Measurements from ENCODE around the gene STON2.

The STON2 gene

DNA sequence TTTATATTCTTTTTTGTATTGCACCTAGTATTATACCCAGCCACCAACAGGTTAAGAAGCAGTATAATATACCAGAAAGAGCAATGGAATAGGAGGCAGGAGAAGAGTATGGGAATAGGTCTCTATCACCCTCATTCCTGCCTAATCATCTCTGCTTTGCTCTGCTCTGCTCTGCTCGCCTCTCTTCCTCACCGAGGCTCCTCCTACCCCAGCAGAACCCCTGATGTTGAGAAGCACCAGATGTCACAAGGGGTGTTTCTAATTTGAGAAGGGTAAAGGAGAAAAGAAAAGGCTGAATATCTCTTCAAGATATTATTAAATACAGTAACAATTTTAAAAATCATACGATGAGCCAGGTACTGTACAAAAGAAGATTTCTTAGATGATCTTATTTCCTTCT is 89.0 kb downstream of the STON2 start:
- Histone ChIP-seq H4K8ac (ENCODE audit: low read depth, low read length) (no peak overlapping the region), H3K79me1 (ENCODE audit: low read length) (peaks cover 6% of the 10 kb centered on the region), H2BK5ac (ENCODE audit: low read length) (no peak overlapping the region), H3K4ac (ENCODE audit: low read depth, low read length) (no peak overlapping the region), H3K27me3 (ENCODE audit: insufficient read depth, low read length, poor library complexity) (no peaks in the 10 kb centered on the region), H2BK15ac (replicated peaks; ENCODE audit: low read depth) (no peak overlapping the region), H3K18ac (ENCODE audit: low read length) (no peak overlapping the region), H3K4me1 (ENCODE audit: control insufficient read depth, low read depth, low read length) (peaks cover 21% of the 10 kb centered on the region), H2BK120ac (ENCODE audit: low read depth, low read length) (no peak overlapping the region), H3K4me2 (ENCODE audit: low read length) (no peak overlapping the region), H3K36me3 (ENCODE audit: control insufficient read depth, insufficient read depth, low read length) (no peaks in the 10 kb centered on the region), H3K27ac (ENCODE audit: low read depth, low read length) (no peak overlapping the region), H3K4me3 (ENCODE audit: low read length) (no peak overlapping the region), H3K79me2 (ENCODE audit: control insufficient read depth, insufficient read depth, low read length) (peaks cover 19% of the 10 kb centered on the region), H3K23ac (ENCODE audit: low read length) (no peak overlapping the region), H3K9ac (ENCODE audit: low read length) (no peak overlapping the region), H4K5ac (ENCODE audit: low read length) (no peak overlapping the region), H3K56ac (ENCODE audit: low read length) (no peak overlapping the region), H2AK5ac (ENCODE audit: low read length) (no peak overlapping the region)
- no CpG with 5 or more reads among the region's 3 CpGs for WGBS (ENCODE audit: extremely low coverage, insufficient coverage, low lambda C conversion rate)
- no peak for DNase-seq

DNA sequence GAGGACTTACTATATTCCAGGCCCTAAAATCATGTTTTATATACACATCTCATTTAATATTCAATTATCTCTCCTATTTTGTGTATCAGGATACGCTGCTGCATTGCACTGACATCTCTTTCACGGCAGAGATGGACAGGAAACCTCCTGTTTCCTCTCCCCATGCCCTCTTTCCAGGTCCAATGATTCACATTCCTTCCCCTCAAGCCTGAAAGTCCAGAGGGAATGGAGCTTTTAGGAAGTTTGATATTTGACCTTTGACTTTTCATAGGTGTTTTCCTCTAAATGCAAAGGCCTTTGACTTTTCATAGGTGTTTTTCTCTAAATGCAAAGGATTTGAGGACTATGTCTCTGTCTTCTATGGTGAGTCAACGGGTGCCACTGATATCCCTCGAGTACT is 89.5 kb downstream of the STON2 start:
- Histone ChIP-seq H3K18ac (ENCODE audit: low read length) (no peak overlapping the region), H3K23ac (ENCODE audit: low read length) (no peak overlapping the region), H3K9ac (ENCODE audit: low read length) (no peak overlapping the region), H2BK15ac (replicated peaks; ENCODE audit: low read depth) (no peak overlapping the region), H4K5ac (ENCODE audit: low read length) (no peak overlapping the region), H2AK5ac (ENCODE audit: low read length) (no peak overlapping the region), H3K79me1 (ENCODE audit: low read length) (peaks cover 6% of the 10 kb centered on the region), H3K4me2 (ENCODE audit: low read length) (no peak overlapping the region), H3K4me1 (ENCODE audit: control insufficient read depth, low read depth, low read length) (peaks cover 18% of the 10 kb centered on the region), H3K36me3 (ENCODE audit: control insufficient read depth, insufficient read depth, low read length) (no peaks in the 10 kb centered on the region), H2BK5ac (ENCODE audit: low read length) (no peak overlapping the region), H3K4ac (ENCODE audit: low read depth, low read length) (no peak overlapping the region), H3K27me3 (ENCODE audit: insufficient read depth, low read length, poor library complexity) (no peaks in the 10 kb centered on the region), H4K8ac (ENCODE audit: low read depth, low read length) (no peak overlapping the region), H2BK120ac (ENCODE audit: low read depth, low read length) (no peak overlapping the region), H3K4me3 (ENCODE audit: low read length) (no peak overlapping the region), H3K27ac (ENCODE audit: low read depth, low read length) (no peak overlapping the region), H3K56ac (ENCODE audit: low read length) (no peak overlapping the region), H3K79me2 (ENCODE audit: control insufficient read depth, insufficient read depth, low read length) (peaks cover 19% of the 10 kb centered on the region)
- no peak for DNase-seq
- WGBS (ENCODE audit: extremely low coverage, insufficient coverage, low lambda C conversion rate): no CpG with 5 or more reads among the region's 4 CpGs

DNA sequence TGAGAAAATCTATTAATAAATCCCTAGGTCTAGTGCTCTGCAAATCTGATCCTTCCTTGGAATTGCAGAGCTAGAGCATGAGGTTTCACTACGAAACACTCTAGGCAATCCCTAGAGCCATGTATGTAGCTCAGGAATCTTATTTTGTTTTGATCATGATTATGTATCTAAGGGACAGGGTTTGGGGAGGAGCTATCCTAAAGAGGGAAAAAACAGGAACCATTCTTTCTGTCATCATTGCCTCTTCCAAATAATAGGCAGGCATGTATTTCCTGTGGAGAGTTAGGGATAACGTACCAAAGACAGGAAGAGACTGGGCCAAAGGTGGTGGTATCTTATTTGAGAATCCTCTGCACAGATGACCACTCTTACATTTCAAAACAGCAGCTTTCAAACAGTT is 90.6 kb downstream of the STON2 start:
- H3K56ac ChIP-seq (ENCODE audit: low read length): no peak overlapping the region
- no peak overlapping the region for H2BK120ac ChIP-seq (ENCODE audit: low read depth, low read length)
- peak overlapping the region; percentile 4 for H3K4ac ChIP-seq (ENCODE audit: low read depth, low read length)
- H2BK15ac ChIP-seq (replicated peaks; ENCODE audit: low read depth): no peak overlapping the region
- no peak overlapping the region for H3K4me3 ChIP-seq (ENCODE audit: low read length)
- no peak overlapping the region for H3K23ac ChIP-seq (ENCODE audit: low read length)
- H3K79me1 ChIP-seq (ENCODE audit: low read length): peaks cover 7% of the 10 kb centered on the region
- H3K4me2 ChIP-seq (ENCODE audit: low read length): no peak overlapping the region
- no CpG with 5 or more reads among the region's 2 CpGs for WGBS (ENCODE audit: extremely low coverage, insufficient coverage, low lambda C conversion rate)
- no peak overlapping the region for H3K27ac ChIP-seq (ENCODE audit: low read depth, low read length)
- no peak overlapping the region for H2BK5ac ChIP-seq (ENCODE audit: low read length)
- no peak overlapping the region for H4K5ac ChIP-seq (ENCODE audit: low read length)
- no peak for DNase-seq
- no peak overlapping the region for H2AK5ac ChIP-seq (ENCODE audit: low read length)
- H3K36me3 ChIP-seq (ENCODE audit: control insufficient read depth, insufficient read depth, low read length): no peaks in the 10 kb centered on the region
- peaks cover 12% of the 10 kb centered on the region for H3K4me1 ChIP-seq (ENCODE audit: control insufficient read depth, low read depth, low read length)
- H3K79me2 ChIP-seq (ENCODE audit: control insufficient read depth, insufficient read depth, low read length): peaks cover 19% of the 10 kb centered on the region
- no peak overlapping the region for H4K8ac ChIP-seq (ENCODE audit: low read depth, low read length)
- no peak overlapping the region for H3K9ac ChIP-seq (ENCODE audit: low read length)
- no peaks in the 10 kb centered on the region for H3K27me3 ChIP-seq (ENCODE audit: insufficient read depth, low read length, poor library complexity)
- peak overlapping the region; percentile 18 for H3K18ac ChIP-seq (ENCODE audit: low read length)

DNA sequence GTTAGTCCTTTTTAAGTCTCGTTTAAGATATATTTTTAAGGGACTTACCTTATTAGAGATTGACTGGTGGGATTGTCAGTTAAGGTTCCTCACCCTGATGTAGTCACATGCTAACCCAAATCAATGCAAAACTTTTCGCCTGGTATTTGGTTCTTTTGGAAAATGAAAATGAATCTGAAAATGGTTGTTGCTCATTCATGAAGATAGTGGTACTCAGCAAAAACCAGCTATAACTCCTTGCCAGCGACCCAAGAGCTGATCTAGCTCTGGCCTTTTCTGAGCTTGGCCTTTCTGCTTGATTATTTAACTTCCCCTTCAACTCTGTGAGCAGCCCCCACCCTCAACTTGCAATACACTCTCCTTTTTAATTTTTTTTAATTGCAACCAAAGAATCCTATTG is 94.4 kb downstream of the STON2 start:
- H3K4me3 ChIP-seq (ENCODE audit: low read length): no peak overlapping the region
- H3K4me1 ChIP-seq (ENCODE audit: control insufficient read depth, low read depth, low read length): no peaks in the 10 kb centered on the region
- no peak overlapping the region for H3K18ac ChIP-seq (ENCODE audit: low read length)
- H4K8ac ChIP-seq (ENCODE audit: low read depth, low read length): no peak overlapping the region
- no peak overlapping the region for H3K4me2 ChIP-seq (ENCODE audit: low read length)
- H2BK5ac ChIP-seq (ENCODE audit: low read length): no peak overlapping the region
- no peak overlapping the region for H3K27ac ChIP-seq (ENCODE audit: low read depth, low read length)
- no peak overlapping the region for H2AK5ac ChIP-seq (ENCODE audit: low read length)
- peaks cover 3% of the 10 kb centered on the region for H3K79me1 ChIP-seq (ENCODE audit: low read length)
- H2BK15ac ChIP-seq (replicated peaks; ENCODE audit: low read depth): no peak overlapping the region
- H3K23ac ChIP-seq (ENCODE audit: low read length): no peak overlapping the region
- no peak overlapping the region for H3K4ac ChIP-seq (ENCODE audit: low read depth, low read length)
- H3K56ac ChIP-seq (ENCODE audit: low read length): no peak overlapping the region
- no CpG with 5 or more reads among the region's 3 CpGs for WGBS (ENCODE audit: extremely low coverage, insufficient coverage, low lambda C conversion rate)
- DNase-seq: no peak
- H3K36me3 ChIP-seq (ENCODE audit: control insufficient read depth, insufficient read depth, low read length): no peaks in the 10 kb centered on the region
- H3K27me3 ChIP-seq (ENCODE audit: insufficient read depth, low read length, poor library complexity): no peaks in the 10 kb centered on the region
- no peak overlapping the region for H3K9ac ChIP-seq (ENCODE audit: low read length)
- no peak overlapping the region for H4K5ac ChIP-seq (ENCODE audit: low read length)
- peaks cover 11% of the 10 kb centered on the region for H3K79me2 ChIP-seq (ENCODE audit: control insufficient read depth, insufficient read depth, low read length)
- H2BK120ac ChIP-seq (ENCODE audit: low read depth, low read length): no peak overlapping the region

DNA sequence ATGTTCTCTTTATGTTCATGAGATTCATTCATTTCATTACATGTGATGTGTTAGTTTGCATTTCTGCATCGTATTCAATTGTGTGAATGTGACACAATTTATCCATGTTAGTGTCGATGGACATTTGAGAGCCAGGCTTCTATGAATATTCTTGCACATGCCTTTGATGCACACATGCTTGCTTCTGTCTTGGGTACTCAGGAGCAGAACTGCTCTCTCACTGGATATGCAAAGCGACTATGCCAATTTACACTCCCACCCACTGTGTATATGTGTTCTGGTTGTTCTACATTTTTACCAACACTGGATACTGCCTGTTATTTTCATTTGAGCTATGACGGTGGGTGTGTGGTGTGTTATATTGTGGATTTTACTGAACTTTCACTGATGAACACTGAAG is 95.1 kb downstream of the STON2 start:
- H3K36me3 ChIP-seq (ENCODE audit: control insufficient read depth, insufficient read depth, low read length): no peaks in the 10 kb centered on the region
- no peak overlapping the region for H4K8ac ChIP-seq (ENCODE audit: low read depth, low read length)
- H3K27me3 ChIP-seq (ENCODE audit: insufficient read depth, low read length, poor library complexity): no peaks in the 10 kb centered on the region
- H3K23ac ChIP-seq (ENCODE audit: low read length): no peak overlapping the region
- no peak overlapping the region for H2AK5ac ChIP-seq (ENCODE audit: low read length)
- peaks cover 3% of the 10 kb centered on the region for H3K79me1 ChIP-seq (ENCODE audit: low read length)
- no peak overlapping the region for H3K27ac ChIP-seq (ENCODE audit: low read depth, low read length)
- H3K4me3 ChIP-seq (ENCODE audit: low read length): no peak overlapping the region
- H2BK5ac ChIP-seq (ENCODE audit: low read length): no peak overlapping the region
- H3K4ac ChIP-seq (ENCODE audit: low read depth, low read length): no peak overlapping the region
- DNase-seq: no peak
- H3K4me2 ChIP-seq (ENCODE audit: low read length): no peak overlapping the region
- H3K18ac ChIP-seq (ENCODE audit: low read length): no peak overlapping the region
- no peaks in the 10 kb centered on the region for H3K4me1 ChIP-seq (ENCODE audit: control insufficient read depth, low read depth, low read length)
- WGBS (ENCODE audit: extremely low coverage, insufficient coverage, low lambda C conversion rate): no CpG with 5 or more reads among the region's 4 CpGs
- H2BK120ac ChIP-seq (ENCODE audit: low read depth, low read length): no peak overlapping the region
- no peak overlapping the region for H2BK15ac ChIP-seq (replicated peaks; ENCODE audit: low read depth)
- peaks cover 8% of the 10 kb centered on the region for H3K79me2 ChIP-seq (ENCODE audit: control insufficient read depth, insufficient read depth, low read length)
- H3K56ac ChIP-seq (ENCODE audit: low read length): no peak overlapping the region
- no peak overlapping the region for H3K9ac ChIP-seq (ENCODE audit: low read length)
- H4K5ac ChIP-seq (ENCODE audit: low read length): no peak overlapping the region

DNA sequence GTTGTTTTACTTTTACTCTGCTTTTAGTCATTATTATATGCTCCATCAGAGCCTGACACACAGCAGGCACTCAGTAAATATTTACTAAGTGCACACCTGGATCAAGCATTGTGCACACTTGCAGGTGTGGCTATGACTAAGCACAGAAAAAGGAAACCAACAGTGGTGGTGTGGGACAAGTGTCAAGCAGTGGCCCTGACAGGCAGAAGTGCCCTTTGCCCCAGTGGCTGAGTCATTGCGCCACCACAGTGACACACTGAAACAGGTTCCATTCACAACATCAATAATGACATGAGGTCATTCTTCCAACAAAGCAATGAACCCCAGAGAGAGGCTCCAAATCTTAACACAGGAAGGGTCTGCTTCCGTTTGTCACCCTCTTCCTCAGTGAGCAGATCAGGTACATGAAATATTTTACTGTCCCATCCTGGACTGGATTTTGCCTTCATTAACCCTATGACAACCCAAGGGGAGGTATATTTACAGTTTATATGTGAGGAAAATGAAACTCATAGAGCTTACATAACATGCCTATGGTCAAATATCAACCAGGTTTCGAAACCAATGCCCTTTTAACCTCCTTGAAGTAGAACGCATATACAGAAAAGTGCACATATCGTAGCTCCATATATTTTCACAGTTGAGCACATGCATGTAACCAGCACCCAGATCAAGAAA is 96.7 kb downstream of the STON2 start:
- no peak for DNase-seq
- no peak overlapping the region for H3K23ac ChIP-seq (ENCODE audit: low read length)
- no peak overlapping the region for H3K4me2 ChIP-seq (ENCODE audit: low read length)
- H2AK5ac ChIP-seq (ENCODE audit: low read length): no peak overlapping the region
- H2BK5ac ChIP-seq (ENCODE audit: low read length): no peak overlapping the region
- no peak overlapping the region for H3K56ac ChIP-seq (ENCODE audit: low read length)
- no peak overlapping the region for H2BK120ac ChIP-seq (ENCODE audit: low read depth, low read length)
- H3K36me3 ChIP-seq (ENCODE audit: control insufficient read depth, insufficient read depth, low read length): no peaks in the 10 kb centered on the region
- H3K27ac ChIP-seq (ENCODE audit: low read depth, low read length): no peak overlapping the region
- H3K18ac ChIP-seq (ENCODE audit: low read length): no peak overlapping the region
- peaks cover 4% of the 10 kb centered on the region for H3K79me1 ChIP-seq (ENCODE audit: low read length)
- H3K27me3 ChIP-seq (ENCODE audit: insufficient read depth, low read length, poor library complexity): no peaks in the 10 kb centered on the region
- no peak overlapping the region for H3K4me3 ChIP-seq (ENCODE audit: low read length)
- H3K9ac ChIP-seq (ENCODE audit: low read length): no peak overlapping the region
- no peak overlapping the region for H4K8ac ChIP-seq (ENCODE audit: low read depth, low read length)
- no peak overlapping the region for H2BK15ac ChIP-seq (replicated peaks; ENCODE audit: low read depth)
- no CpG with 5 or more reads among the region's 5 CpGs for whole genome bisulfite sequencing (ENCODE audit: extremely low coverage, insufficient coverage, low lambda C conversion rate)
- H3K4me1 ChIP-seq (ENCODE audit: control insufficient read depth, low read depth, low read length): no peaks in the 10 kb centered on the region
- H3K4ac ChIP-seq (ENCODE audit: low read depth, low read length): no peak overlapping the region
- H4K5ac ChIP-seq (ENCODE audit: low read length): no peak overlapping the region
- peaks cover 6% of the 10 kb centered on the region for H3K79me2 ChIP-seq (ENCODE audit: control insufficient read depth, insufficient read depth, low read length)

Measured in mesendoderm (in vitro differentiated cells).